Naive thymus-derived CD4-positive, alpha-beta T cell (primary cell): ENCODE data around the gene PPFIA4. TPM values are rescaled to one million over a fixed set of nuclear protein-coding genes. Genes with fewer than 3 reads are reported as not detected.
A peak's percentile ranks its signal among the peaks of the same experiment; 100 is the strongest.

Source experiments
- ATAC-seq: fragments of 150-1000 bp; cut with Tn5 transposase; 2 replicates; pipeline ENCODE4 v1.10.0; 2021; ENCODE audit warnings: mild to moderate bottlenecking, moderate library complexity
- CTCF ChIA-PET: fragments of 350-600 bp; sonication (Branson Sonifier 250); formaldehyde crosslinking; loops from one replicate; lab custom pipeline; 2021; ENCODE audit warnings: antibody characterized with exemption; lab: Charles Lee
- POLR2A ChIA-PET: fragments of 350-600 bp; sonication (Branson Sonifier 250); formaldehyde crosslinking; loops from one replicate; lab custom pipeline; 2021; ENCODE audit warnings: antibody characterized with exemption, inconsistent platforms; lab: Charles Lee
- DNase-seq, 9 donors: peaks; one replicate each; pipeline versions ENCODE4 v3.0.0 to v3.0.0-alpha.2; 2020 to 2022; ENCODE audit warnings: mixed read lengths in 1 of 9
- H3K27ac ChIP-seq: one replicate; pipeline ENCODE4 v1.7.0; 2013; ENCODE audit warnings: mild to moderate bottlenecking, low read depth, low read length, moderate library complexity
- H3K27me3 ChIP-seq, 2 donors: one replicate each; pipeline ENCODE4 v1.7.0; 2013; ENCODE audit warnings: low read length in 2 of 2, mild to moderate bottlenecking in 2 of 2, moderate library complexity in 2 of 2; ENCODE audit not compliant: control insufficient read depth in 2 of 2, insufficient read depth in 2 of 2
- H3K36me3 ChIP-seq, 3 experiments: 1 replicate in 2 of 3; 2 replicates in 1 of 3; pipeline ENCODE4 v1.7.0; 2013; ENCODE audit warnings: low read length in 3 of 3, mild to moderate bottlenecking in 3 of 3, moderate library complexity in 1 of 3; ENCODE audit not compliant: insufficient read depth in 3 of 3, control insufficient read depth in 2 of 3
- H3K4me1 ChIP-seq, 2 donors: one replicate each; pipeline ENCODE4 v1.7.0; 2013; ENCODE audit warnings: low read length in 2 of 2, mild to moderate bottlenecking in 2 of 2, moderate library complexity in 1 of 2; ENCODE audit not compliant: control insufficient read depth in 2 of 2, insufficient read depth in 2 of 2
- H3K4me3 ChIP-seq: 2 replicates; pipeline ENCODE4 v1.7.0; 2013; ENCODE audit warnings: mild to moderate bottlenecking, low read length
- H3K9me3 ChIP-seq, 3 experiments: 1 replicate in 2 of 3; 2 replicates in 1 of 3; pipeline ENCODE4 v1.7.0; 2013; ENCODE audit warnings: low read length in 3 of 3; ENCODE audit not compliant: control insufficient read depth in 2 of 3
- H3K27ac Mint-ChIP-seq, 9 donors: one replicate each; pipeline ENCODE4 v1.8.0; 2020 to 2022; ENCODE audit warnings: mixed read lengths in 9 of 9, mild to moderate bottlenecking in 8 of 9, moderate library complexity in 5 of 9, inconsistent platforms in 2 of 9
- H3K27me3 Mint-ChIP-seq, 5 donors: one replicate each; pipeline ENCODE4 v1.8.0; 2021 to 2022; ENCODE audit warnings: mixed read lengths in 5 of 5, mild to moderate bottlenecking in 1 of 5
- H3K36me3 Mint-ChIP-seq, 5 donors: one replicate each; pipeline ENCODE4 v1.8.0; 2020 to 2022; ENCODE audit warnings: mixed read lengths in 5 of 5, mild to moderate bottlenecking in 3 of 5, inconsistent platforms in 1 of 5
- H3K4me1 Mint-ChIP-seq, 7 donors: one replicate each; pipeline ENCODE4 v1.8.0; 2020 to 2022; ENCODE audit warnings: mixed read lengths in 7 of 7, mild to moderate bottlenecking in 3 of 7, inconsistent platforms in 1 of 7
- H3K4me3 Mint-ChIP-seq, 10 donors: one replicate each; pipeline ENCODE4 v1.8.0; 2020 to 2022; ENCODE audit warnings: mild to moderate bottlenecking in 10 of 10, mixed read lengths in 10 of 10, moderate library complexity in 6 of 10, inconsistent platforms in 2 of 10
- H3K9me3 Mint-ChIP-seq, 11 donors: one replicate each; pipeline ENCODE4 v1.8.0; 2020 to 2022; ENCODE audit warnings: mixed read lengths in 11 of 11, mild to moderate bottlenecking in 4 of 11, inconsistent platforms in 1 of 11, moderate library complexity in 1 of 11
- intact Hi-C, 2 donors: fragments of 100-400 bp; cut with micrococcal nuclease; formaldehyde crosslinking; loops; one replicate each; pipeline ENCODE4 v1.15.1; 2023
- polyA plus RNA-seq, 2 donors: library from polyadenylated mRNA; unstranded; fragments of 300-500 nt; fragmentation: Illumina TruSeq; gene quantifications; one replicate each; pipeline ENCODE4 v1.2.3, GENCODE V29; 2021
- total RNA-seq, 6 experiments: library from RNA in 5 of 6; stranded (reverse) in 5 of 6; gene quantifications; 1 replicate in 5 of 6; 2 replicates in 1 of 6; pipeline ENCODE4 v1.2.3 and lab custom pipeline; 2021 to 2026

PPFIA4 gene
- total and polyA plus RNA-seq, 7 experiments from 2014 or later, result 0.40 to 45.5 (median 2.4) TPM; not detected in 2

DNA sequence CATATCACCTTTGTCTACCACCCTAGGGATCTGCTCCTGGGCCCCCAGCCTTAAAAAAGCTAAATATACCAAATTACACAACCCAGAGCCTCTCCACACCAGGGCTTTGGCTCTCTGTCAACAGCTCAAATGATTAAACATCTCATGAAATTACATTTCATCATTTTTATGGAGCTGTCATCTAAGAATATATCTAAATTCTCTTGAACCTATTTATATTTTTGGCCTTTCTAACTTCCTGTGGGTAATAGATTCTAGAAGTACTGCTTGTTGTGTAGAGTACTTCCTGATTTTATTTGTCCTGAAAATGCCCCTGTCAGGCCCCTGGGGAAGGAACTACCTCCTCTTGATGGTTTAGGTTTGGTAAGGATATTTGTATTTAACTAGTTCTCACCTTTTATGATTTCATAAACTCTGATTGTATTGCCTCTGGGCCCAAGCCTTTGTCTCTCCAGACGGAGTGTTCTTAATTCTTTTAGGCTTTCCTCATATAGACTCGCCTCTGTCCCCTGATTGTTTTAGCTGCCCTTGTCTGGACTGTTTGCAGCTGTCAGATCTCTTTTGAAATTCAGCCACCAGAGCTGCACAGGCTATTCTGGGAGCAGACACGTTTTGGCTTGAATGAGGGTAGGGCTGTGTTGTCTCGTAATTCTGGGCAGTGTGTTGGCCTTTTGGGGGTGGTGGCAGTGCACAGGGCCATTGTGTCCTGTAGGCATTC, 42.9 kb downstream of the PPFIA4 start:
- ChIA-PET POLR2A (no interaction called here), CTCF (interaction anchor here (0.6 kb wide), 1 partner anchor 271 kb away, joined by 6 read pairs; no protein-coding TSS in a partner anchor)
- H3K9me3 ChIP-seq, result no peaks in the 10 kb centered on the region
- Mint-ChIP-seq H3K27me3 (peaks cover 0 to 19% (median 13%) of the 10 kb centered on the region in 5 donors), H3K36me3 (peaks cover 0 to 22% (median 0%) of the 10 kb centered on the region in 5 donors), H3K27ac (no peak overlapping the region), H3K9me3 (no peaks in the 10 kb centered on the region), H3K4me1 (peaks cover 0 to 3% (median 0%) of the 10 kb centered on the region in 7 donors), H3K4me3 (no peak overlapping the region)
- no peak overlapping the region for H3K27ac ChIP-seq
- no peak overlapping the region for H3K4me3 ChIP-seq
- no peaks in the 10 kb centered on the region for H3K27me3 ChIP-seq
- intact Hi-C loops, result no loop called here
- H3K36me3 ChIP-seq, result no peaks in the 10 kb centered on the region
- ATAC-seq (peak; percentile 54), DNase-seq (no peak)
- no peaks in the 10 kb centered on the region for H3K4me1 ChIP-seq

DNA sequence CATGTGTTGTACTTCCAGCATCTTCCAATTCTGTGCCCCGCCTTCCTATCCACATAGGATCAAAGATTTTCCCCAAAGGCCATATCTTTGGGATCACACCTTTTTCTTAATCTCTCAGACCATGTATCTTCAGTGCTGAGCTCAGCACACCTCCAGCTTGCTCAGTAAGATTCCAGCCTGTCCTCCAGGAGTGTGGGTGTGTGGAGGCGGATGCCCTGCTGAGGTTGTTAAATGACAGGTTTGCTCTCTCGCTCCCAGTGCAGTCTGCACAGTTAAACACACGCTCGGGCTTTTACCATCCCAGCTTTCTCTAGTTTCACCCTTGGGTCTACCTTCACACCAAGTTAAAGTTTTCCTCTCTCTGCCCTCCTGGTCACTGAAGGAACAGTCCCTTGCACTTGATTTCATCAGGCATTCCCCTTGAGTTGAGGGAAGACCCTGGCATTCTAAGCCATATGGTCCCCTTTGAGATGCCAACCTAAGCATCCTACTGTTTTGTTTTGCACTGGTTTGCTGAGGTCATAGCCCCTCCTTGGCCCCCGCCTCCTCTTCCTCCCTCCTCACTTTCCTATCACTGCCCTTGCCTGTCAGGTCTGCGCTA, 45.8 kb downstream of the PPFIA4 start:
- H3K4me1 Mint-ChIP-seq, result peaks cover 5 to 11% (median 8%) of the 10 kb centered on the region in 7 donors
- ChIA-PET POLR2A (no interaction called here), CTCF (no interaction called here)
- H3K4me3 Mint-ChIP-seq, result no peak overlapping the region
- no peak overlapping the region for H3K27ac Mint-ChIP-seq
- ATAC-seq (no peak), DNase-seq (no peak)
- intact Hi-C loops, result no loop called here
- Histone ChIP-seq H3K4me1 (no peaks in the 10 kb centered on the region), H3K27me3 (no peaks in the 10 kb centered on the region), H3K9me3 (no peaks in the 10 kb centered on the region), H3K27ac (no peak overlapping the region), H3K4me3 (no peak overlapping the region), H3K36me3 (no peaks in the 10 kb centered on the region)
- peaks cover 9 to 33% (median 31%) of the 10 kb centered on the region in 5 donors for H3K27me3 Mint-ChIP-seq
- peaks cover 0 to 26% (median 0%) of the 10 kb centered on the region in 5 donors for H3K36me3 Mint-ChIP-seq
- H3K9me3 Mint-ChIP-seq, result no peaks in the 10 kb centered on the region

DNA sequence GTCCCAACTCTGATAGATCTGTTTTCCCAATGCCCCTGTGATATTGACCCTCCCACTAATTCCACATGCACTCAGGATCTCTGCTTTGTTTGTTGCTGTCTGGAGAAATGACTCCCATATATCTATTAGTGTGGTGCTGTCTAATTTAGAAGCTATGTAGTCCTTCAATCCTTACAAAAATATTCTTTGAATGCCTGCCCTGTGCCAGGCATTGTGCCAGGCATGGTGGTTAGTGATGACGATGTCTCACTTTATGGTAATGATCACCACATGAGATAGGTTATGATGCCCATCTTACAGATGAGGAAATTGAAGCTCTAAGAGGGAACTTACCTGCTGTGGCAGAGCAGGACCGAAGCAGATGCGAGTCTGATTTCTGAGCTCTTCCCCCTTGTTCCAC, 46.6 kb downstream of the PPFIA4 start:
- Mint-ChIP-seq H3K4me3 (no peak overlapping the region), H3K27ac (no peak overlapping the region), H3K27me3 (peaks cover 11 to 41% (median 39%) of the 10 kb centered on the region in 5 donors), H3K36me3 (peaks cover 0 to 24% (median 0%) of the 10 kb centered on the region in 5 donors), H3K9me3 (no peaks in the 10 kb centered on the region), H3K4me1 (peaks cover 5 to 11% (median 8%) of the 10 kb centered on the region in 7 donors)
- no peaks in the 10 kb centered on the region for H3K9me3 ChIP-seq
- ATAC-seq, result no peak
- H3K36me3 ChIP-seq, result no peaks in the 10 kb centered on the region
- no peaks in the 10 kb centered on the region for H3K27me3 ChIP-seq
- H3K4me1 ChIP-seq, result no peaks in the 10 kb centered on the region
- ChIA-PET CTCF (no interaction called here), POLR2A (no interaction called here)
- DNase-seq, result no peak
- no peak overlapping the region for H3K4me3 ChIP-seq
- no peak overlapping the region for H3K27ac ChIP-seq
- intact Hi-C loops, result no loop called here

DNA sequence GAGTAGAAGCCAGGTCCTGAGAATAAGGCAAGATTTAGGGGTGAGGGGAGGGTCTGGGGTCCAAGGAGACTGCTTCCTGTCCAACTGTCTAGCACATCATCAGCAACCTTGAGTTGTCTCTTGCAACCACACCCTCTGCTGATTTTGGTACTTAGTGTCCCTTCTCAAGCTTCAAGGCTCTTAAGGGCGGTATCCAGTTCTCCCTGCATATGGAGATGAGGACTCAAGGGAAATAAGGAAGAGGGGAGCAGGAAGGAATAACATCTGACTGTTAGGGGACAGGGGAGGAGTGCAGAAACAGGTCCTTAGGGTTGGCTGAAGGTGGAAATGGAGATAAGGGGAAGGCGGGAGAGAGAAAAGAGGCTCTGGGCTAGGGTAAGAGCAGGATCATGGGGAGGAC, 47.2 kb downstream of the PPFIA4 start:
- no peak for DNase-seq
- Mint-ChIP-seq H3K4me3 (peak overlapping the region in 1 of 10 donors; percentile 46), H3K27ac (no peak overlapping the region), H3K4me1 (peaks cover 5 to 11% (median 8%) of the 10 kb centered on the region in 7 donors), H3K36me3 (peaks cover 0 to 24% (median 0%) of the 10 kb centered on the region in 5 donors), H3K9me3 (no peaks in the 10 kb centered on the region), H3K27me3 (peaks cover 11 to 45% (median 42%) of the 10 kb centered on the region in 5 donors)
- intact Hi-C loops, result no loop called here
- H3K36me3 ChIP-seq, result no peaks in the 10 kb centered on the region
- no peaks in the 10 kb centered on the region for H3K27me3 ChIP-seq
- H3K4me3 ChIP-seq, result no peak overlapping the region
- H3K9me3 ChIP-seq, result no peaks in the 10 kb centered on the region
- ChIA-PET POLR2A (no interaction called here), CTCF (no interaction called here)
- no peak overlapping the region for H3K27ac ChIP-seq
- H3K4me1 ChIP-seq, result no peaks in the 10 kb centered on the region
- ATAC-seq, result no peak

DNA sequence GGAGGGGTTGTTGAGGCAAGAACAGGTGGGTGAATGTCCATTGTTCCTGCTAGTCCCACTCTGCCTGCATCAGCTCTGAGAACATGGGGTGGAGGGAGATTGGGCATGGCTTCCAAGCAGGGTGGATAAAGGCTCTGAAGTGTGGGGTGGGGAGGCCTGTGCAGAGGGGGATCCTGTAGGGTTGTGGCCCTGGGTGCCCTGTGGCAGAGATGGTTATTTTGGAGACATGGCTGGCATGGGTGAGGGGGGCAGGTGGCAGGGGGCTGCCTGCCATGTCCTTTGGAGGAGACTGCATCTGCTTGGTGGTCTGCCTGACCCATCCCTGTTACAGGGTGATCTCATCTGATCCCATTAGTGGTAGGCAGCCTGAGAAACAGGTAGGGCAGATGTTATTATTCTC, 48.3 kb downstream of the PPFIA4 start:
- DNase-seq, result no peak
- Histone ChIP-seq H3K27ac (no peak overlapping the region), H3K9me3 (no peaks in the 10 kb centered on the region), H3K4me3 (no peak overlapping the region), H3K36me3 (no peaks in the 10 kb centered on the region), H3K4me1 (no peaks in the 10 kb centered on the region), H3K27me3 (no peaks in the 10 kb centered on the region)
- Mint-ChIP-seq H3K9me3 (no peaks in the 10 kb centered on the region), H3K4me3 (peak overlapping the region in 2 of 10 donors; percentile 48 to 76), H3K36me3 (peaks cover 0 to 21% (median 0%) of the 10 kb centered on the region in 5 donors), H3K4me1 (peaks cover 5 to 11% (median 7%) of the 10 kb centered on the region in 7 donors), H3K27me3 (peaks cover 11 to 53% (median 50%) of the 10 kb centered on the region in 5 donors), H3K27ac (no peak overlapping the region)
- no peak for ATAC-seq
- intact Hi-C loops, result no loop called here
- ChIA-PET POLR2A (no interaction called here), CTCF (no interaction called here)

DNA sequence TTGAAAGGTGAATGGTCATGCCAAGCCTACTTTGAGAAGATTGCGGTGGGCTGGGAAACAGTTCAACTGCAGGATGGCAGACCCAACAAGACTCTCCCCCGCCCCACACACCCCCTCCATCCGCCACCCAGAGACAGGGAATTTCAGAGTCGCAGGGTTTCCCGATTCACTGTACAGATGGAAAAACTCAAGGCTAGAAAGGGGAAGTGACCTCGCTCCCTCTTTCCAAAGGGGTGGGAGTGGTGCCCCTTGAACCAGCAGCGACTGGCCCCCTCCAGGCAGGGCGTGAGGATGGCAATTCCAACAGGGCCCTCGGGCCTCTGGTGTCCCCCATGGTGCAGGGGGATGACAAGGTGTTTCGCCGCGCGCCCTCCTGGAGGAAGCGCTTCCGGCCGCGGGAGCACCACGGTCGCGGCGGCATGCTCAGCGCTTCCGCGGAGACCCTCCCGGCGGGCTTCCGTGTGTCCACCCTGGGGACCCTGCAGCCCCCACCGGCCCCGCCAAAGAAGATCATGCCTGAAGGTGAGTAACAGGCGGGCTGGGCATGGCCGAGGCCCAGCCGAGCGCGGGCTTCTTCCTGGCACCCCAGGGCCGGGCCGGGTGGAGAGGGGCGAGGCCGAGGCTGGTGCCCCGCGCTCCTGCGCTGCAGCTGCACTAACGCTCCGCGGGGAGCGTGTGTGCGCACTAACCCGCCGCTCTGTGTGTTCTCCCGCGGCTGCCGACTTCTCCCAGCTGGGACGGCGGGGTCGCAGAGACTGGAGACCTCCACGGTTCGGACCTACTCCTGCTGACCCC, 49.1 kb downstream of the PPFIA4 start:
- no peak overlapping the region for H3K27ac Mint-ChIP-seq
- ATAC-seq (peak; percentile 51), DNase-seq (no peak)
- peaks cover 4 to 11% (median 7%) of the 10 kb centered on the region in 7 donors for H3K4me1 Mint-ChIP-seq
- ChIA-PET POLR2A (no interaction called here), CTCF (no interaction called here)
- Histone ChIP-seq H3K9me3 (no peaks in the 10 kb centered on the region), H3K36me3 (no peaks in the 10 kb centered on the region), H3K4me1 (no peaks in the 10 kb centered on the region), H3K4me3 (no peak overlapping the region), H3K27ac (no peak overlapping the region), H3K27me3 (no peaks in the 10 kb centered on the region)
- H3K4me3 Mint-ChIP-seq, result peak overlapping the region in 8 of 10 donors; percentile 29 to 80 (median 52)
- intact Hi-C loops, result no loop called here
- H3K9me3 Mint-ChIP-seq, result no peaks in the 10 kb centered on the region
- H3K27me3 Mint-ChIP-seq, result peaks cover 11 to 61% (median 51%) of the 10 kb centered on the region in 5 donors
- peaks cover 0 to 21% (median 0%) of the 10 kb centered on the region in 5 donors for H3K36me3 Mint-ChIP-seq
